GM10248 (cell line): ENCODE measurements around the gene KIF23.

Experiments
- CTCF ChIA-PET: fragments of 300-600 bp; sonication (Branson Sonifier 250); formaldehyde crosslinking; extraction: SDS; loops from one replicate; lab custom pipeline; 2021; ENCODE audit warnings: antibody characterized with exemption; lab: Yijun Ruan, JAX
- POLR2A ChIA-PET: fragments of 350-650 bp; sonication (Branson Sonifier 250); formaldehyde crosslinking; extraction: SDS; loops from one replicate; lab custom pipeline; 2020; ENCODE audit warnings: antibody characterized with exemption; lab: Yijun Ruan, JAX
- DNase-seq: peaks from one replicate; pipeline ENCODE4 v3.0.0; 2012; ENCODE audit errors: extremely low spot score
- TF ChIP-seq, protein P1 (sequence below): IDR thresholded peaks from 2 replicates; pipeline ENCODE4 v1.5.1; 2012; ENCODE audit warnings: mild to moderate bottlenecking, low read depth; ENCODE audit errors: extremely low read depth, missing control alignments, control extremely low read depth

The KIF23 gene

GRCh38 chr15:69402816-69403215, 11.3 kb upstream of the KIF23 start:
- no peak for DNase-seq
- CTCF ChIA-PET: interaction anchor here (1.2 to 6.2 kb wide), 2 partner anchors 7 to 22 kb away, joined by 4 to 50 read pairs; no protein-coding TSS in a partner anchor
- POLR2A ChIA-PET: no interaction called here
- TF ChIP-seq, protein P1, sequence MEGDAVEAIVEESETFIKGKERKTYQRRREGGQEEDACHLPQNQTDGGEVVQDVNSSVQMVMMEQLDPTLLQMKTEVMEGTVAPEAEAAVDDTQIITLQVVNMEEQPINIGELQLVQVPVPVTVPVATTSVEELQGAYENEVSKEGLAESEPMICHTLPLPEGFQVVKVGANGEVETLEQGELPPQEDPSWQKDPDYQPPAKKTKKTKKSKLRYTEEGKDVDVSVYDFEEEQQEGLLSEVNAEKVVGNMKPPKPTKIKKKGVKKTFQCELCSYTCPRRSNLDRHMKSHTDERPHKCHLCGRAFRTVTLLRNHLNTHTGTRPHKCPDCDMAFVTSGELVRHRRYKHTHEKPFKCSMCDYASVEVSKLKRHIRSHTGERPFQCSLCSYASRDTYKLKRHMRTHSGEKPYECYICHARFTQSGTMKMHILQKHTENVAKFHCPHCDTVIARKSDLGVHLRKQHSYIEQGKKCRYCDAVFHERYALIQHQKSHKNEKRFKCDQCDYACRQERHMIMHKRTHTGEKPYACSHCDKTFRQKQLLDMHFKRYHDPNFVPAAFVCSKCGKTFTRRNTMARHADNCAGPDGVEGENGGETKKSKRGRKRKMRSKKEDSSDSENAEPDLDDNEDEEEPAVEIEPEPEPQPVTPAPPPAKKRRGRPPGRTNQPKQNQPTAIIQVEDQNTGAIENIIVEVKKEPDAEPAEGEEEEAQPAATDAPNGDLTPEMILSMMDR: no peak

DNA sequence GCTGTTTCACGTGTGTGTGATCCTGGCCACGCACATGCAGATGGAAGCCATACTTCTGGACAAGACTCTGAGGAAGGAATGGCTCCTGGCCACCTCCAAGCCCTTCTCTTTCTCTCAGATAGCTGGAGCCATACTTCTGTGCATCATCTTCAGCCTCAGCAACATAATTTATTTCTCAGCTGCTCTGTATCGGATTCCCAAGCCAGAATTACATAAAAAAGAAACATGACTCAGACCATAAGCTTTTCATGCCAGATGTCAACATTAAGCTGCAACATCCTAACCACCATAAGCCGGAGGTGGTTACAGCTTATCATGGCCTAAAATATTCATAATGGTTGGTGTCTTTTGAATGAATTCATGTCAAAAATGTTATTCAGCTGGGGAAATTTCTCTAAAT, 10.6 kb upstream of the KIF23 start:
- POLR2A ChIA-PET: no interaction called here
- CTCF ChIA-PET: interaction anchor here (0.7 to 6.2 kb wide), 6 partner anchors 8 to 71 kb away, joined by 3 to 50 read pairs (median 3); no protein-coding TSS in a partner anchor
- TF ChIP-seq, protein P1: no peak
- DNase-seq: no peak

- ChIA-PET CTCF (interaction anchor here (0.7 to 6.2 kb wide), 5 partner anchors 10 to 70 kb away, joined by 3 to 50 read pairs (median 4); no protein-coding TSS in a partner anchor), POLR2A (no interaction called here)
- DNase-seq: no peak
- TF ChIP-seq, protein P1: no peak
These were observed 9.0 kb upstream of the KIF23 start for GRCh38 chr15:69405110-69405509.

DNA sequence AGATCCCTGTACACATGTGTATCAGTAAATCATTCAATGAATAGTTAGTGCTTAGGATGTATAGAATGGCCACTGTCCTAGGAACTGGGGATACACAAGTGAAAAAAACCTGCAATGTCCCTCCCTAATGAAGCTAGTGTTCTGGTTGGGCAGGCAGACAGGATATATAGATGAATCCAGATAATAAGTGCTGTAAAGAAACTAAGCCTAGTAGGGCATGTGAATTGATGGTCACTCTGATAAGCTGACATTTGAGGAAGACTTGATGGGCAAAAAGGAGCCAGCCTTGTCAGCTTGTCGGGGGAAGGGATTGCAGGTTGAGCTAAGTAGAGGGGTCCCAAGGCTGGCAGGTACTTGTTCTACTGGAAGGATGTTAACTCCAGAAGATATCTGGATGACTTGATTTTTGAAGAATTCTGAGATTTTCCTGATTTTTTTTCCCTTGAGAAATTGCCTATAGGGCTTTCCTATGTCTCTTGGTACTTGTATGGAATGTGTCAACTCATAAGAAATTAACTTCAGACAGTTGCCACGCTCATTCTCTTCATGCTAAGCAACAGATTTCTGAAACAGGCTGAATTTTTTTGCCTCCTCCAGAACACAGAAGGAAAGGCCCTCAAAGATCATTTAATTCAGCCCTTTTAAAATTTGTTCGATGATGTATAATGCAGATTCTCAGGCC, 6.3 kb upstream of the KIF23 start:
- ChIA-PET POLR2A (no interaction called here), CTCF (interaction anchor here (0.9 to 6.2 kb wide), 4 partner anchors 12 to 858 kb away, joined by 3 to 50 read pairs (median 3); partner anchors contain the start of gene RPLP1)
- TF ChIP-seq, protein P1: no peak
- no peak for DNase-seq

DNA sequence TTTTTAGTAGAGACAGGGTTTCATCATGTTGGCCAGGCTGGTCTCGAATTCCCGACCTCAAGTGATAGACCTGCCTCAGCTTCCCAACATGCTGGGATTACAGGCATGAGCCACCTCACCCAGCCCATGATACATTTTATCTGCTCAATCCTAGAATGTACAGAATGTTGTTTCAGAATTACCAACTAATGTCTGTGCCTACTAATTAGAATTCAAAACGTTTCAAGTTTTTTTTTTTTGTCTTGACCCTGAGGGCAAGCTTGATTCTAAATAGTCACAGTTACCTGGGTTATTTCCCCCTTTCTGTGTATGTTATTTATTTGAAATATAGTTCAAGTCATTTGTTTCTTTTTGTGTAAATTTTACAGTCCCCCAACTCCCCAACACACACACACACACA, 5.3 kb upstream of the KIF23 start:
- ChIA-PET POLR2A (no interaction called here), CTCF (interaction anchor here (1.4 to 6.2 kb wide), 2 partner anchors 13 to 43 kb away, joined by 3 to 50 read pairs; partner anchors contain the start of gene RPLP1)
- no peak for DNase-seq
- TF ChIP-seq, protein P1: no peak

DNA sequence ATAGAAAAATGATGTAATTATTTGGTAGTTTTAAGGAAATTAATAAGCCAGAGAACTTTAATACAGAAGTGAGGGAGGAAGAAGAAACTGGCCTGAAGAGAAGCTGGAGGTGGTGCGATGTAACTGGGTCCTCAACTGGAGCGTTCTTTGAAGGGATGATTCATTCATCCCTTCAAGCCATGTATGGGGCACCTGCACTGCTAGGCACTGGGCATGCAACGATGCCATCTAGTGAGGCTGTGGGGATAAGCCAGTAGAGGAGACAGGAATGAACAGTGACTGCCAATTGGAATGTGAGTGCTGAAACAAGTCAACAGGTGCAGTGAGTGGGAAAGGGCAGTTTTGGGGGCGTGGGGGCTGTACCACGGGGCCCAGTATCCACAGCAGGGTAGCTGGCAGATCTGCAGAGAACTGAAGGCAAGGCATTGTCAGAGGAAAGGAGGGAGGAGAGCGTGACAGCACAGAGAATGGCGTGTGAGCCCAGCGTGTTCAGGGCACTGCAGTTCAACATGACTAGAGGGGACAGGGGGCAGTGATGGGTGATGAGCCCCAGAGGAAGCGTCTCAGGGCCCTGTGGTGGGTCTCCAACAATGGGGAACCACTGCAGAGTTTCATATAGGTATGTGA, 3.8 kb upstream of the KIF23 start:
- POLR2A ChIA-PET: no interaction called here
- no peak for DNase-seq
- CTCF ChIA-PET: interaction anchor here (1.3 kb wide), 1 partner anchor 351 kb away, joined by 4 read pairs; no protein-coding TSS in a partner anchor

More for the DNA sequence above, 3.8 kb upstream of the KIF23 start:
- TF ChIP-seq, protein P1: peak; percentile 18
